ENCODE measurements around the gene LYSMD1.
A peak's percentile ranks its signal among the peaks of the same experiment; 100 is the strongest.

LYSMD1 gene

DNA sequence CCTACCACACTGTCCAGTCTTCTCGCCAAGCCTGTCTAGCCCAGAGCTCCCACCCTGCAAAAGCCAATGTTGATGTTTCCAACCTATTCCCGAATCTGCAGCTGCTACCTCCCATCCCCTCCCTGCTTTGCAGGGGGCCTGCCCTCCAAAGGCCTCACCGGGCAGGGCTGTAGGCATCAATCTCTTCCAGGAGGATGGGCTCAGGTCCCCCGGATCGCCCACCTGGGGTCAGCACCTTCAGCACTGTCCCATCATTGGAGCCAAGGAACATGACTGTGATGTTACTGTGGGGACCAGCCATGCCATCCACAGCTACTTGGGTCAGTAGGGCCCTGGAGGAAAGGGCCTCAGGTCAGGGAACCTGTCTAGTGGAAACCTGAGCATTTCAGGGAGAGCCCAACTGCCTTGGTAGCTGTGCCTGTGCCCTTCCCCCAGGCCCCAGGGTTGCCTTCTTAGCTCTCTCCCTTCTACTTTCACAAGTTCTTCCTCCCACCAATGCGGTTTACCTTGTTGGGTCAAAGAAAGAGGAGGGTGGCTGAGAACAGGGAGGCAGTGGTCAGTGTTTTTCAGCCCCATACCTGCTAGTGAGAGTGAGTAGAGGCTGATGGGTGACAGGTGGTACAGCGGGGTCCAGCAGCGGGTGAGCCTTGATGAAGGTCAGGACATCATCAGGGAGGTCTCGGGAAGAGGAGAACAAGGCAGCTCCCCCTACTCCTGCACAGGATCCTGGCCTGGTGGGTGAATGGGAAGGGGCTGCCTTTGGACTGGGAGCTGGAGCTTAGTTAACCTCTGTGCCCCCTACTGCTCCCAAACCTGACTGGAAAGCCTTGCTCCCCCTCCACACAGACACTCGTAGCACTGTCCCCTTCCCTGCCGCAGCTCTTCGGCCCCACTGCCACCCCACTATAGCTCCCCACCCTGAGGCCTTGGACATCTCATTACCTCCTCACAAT, 30.0 kb downstream of the LYSMD1 start:
- no peak for DNase-seq

DNA sequence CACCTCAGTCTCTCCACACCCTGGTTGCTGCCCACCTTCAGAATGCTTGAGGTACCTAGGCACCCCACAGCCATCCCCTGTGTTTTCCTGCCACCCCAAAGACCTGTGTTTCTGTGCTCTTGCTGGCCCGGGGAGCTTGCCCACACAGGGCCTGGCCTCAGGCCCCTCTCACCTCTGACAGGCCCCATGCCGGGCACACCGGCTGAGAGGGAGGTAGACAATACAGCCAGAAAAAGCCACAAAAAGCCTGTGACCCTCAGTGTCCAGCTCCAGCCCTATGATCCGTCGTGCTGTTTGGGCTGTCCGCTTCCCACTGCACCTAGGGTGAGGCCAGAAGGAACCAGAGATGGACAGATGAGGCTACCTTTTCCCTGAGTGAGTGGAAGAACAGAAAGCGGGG, 30.7 kb downstream of the LYSMD1 start:
- DNase-seq = no peak

DNA sequence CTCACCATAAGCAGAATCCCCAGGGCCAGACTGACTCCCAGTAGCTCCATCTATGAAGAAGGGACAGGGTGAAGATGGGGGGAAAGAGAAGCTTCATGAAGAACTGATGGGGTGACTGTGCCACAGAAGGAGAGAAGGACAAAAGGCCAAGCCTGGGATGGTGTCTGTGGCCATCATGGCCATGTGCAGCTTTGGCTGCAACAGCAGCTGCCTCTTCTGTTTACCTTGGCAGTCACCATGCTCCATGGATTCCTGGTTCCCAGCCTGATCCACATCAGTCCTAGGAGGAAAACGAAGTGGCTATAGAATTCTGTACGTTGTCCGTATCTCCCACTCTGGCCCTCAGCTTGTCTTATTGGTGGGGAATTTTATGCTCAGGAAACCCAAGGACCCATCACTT, 31.3 kb downstream of the LYSMD1 start:
- no peak for DNase-seq

DNA sequence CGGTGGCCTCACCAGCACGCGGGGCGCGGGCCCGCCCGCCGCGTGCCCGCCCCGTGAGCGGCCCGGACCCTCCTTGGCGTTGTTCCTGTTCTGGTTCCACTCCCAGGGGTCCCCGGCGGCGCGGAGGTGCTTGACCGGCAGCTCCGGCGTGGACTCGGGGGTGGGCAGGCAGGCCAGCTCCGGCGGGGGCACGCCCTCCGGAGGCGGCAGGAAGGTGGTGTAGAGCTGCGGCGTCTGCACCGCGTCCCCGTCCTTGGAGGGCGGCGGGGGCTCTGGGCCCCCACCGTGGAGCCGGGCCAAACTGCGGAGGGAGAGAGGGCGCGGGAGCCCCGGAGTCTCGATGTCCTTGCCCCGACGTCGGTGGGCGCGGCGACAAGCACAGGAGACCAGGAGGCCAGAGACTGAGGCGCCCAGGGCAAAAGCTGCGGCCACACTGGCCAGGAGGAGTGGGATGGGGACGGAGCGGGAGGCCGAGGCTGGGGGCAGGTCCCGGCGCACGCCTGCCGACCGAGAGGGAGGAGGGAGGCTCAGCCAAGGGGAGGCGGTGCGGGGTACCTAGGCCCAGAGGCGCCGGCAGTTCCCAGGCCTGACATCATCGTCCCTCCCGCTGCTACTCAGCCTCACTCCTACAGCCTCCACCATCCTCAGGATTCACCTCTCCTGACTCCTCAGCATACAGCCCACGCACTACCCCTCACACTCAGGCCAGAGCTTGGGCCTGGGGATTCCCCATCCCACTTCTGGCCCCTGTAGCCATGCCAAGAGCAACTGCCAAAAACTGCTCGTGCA, 32.5 kb downstream of the LYSMD1 start:
- no peak for DNase-seq

DNA sequence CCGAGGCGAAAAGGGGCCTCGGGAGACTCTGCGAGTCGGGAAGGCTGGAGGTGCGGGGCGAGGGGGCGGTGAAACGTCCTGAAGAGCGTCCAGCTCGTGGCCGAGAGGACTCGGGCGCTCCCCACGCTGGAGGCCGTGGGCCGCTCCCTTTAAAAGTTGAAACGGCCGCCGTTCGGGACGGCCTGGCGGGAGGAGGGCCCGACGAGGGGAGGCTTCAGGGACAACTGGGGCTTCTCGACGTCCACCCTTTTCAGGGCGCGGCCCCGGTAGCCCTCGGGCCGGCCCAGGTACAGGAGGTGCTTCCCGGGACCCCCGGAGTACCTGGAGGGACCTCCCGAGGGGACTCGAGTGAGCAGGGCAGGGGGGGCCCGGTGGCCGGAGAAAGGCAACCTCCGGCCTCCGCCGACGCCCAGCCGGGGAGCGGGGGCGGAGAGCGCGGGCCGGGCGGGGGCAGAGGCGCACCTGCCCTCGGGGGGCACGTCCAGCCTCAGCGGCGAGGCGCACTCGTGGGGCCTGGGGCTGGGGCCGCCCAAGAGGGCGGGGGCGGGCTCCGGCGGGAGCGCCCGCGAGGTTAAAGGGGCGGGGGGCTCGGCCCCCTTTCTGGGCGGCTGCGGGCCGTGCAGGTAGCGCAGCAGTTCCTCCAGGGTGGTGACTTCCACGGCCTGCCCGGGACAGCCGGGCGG, 33.2 kb downstream of the LYSMD1 start:
- DNase-seq = no peak

DNA sequence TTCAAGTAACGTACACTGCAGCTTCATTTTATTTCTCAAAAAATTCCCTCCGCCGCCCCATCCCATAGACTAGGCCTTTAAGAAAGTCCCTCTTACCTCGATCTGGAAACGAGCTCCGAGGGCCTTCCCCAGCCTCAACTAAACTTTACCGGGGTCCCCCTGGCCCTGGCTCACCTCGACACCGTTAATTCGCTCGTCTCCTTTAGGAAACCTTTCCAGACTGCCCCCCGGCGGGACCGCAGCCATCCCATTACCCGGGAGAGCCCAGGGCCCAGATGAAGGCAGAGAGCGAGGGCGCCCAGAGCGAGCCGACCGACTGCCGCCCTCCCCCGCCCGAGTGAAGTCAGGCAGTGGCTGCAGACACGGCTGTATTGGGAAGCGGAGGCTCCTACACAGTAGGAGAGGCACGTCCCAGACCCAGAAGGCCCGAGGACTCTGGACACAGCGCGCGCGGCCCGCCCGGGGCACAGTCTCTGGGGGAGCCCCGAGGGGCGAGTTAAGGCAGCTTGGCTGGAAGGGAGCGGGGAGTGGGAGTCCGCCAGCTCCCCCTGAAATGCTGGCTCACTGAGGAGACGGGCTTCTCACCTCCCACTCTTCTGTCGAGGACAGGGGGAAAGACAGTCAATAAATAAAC, 33.9 kb downstream of the LYSMD1 start:
- no peak for DNase-seq

DNA sequence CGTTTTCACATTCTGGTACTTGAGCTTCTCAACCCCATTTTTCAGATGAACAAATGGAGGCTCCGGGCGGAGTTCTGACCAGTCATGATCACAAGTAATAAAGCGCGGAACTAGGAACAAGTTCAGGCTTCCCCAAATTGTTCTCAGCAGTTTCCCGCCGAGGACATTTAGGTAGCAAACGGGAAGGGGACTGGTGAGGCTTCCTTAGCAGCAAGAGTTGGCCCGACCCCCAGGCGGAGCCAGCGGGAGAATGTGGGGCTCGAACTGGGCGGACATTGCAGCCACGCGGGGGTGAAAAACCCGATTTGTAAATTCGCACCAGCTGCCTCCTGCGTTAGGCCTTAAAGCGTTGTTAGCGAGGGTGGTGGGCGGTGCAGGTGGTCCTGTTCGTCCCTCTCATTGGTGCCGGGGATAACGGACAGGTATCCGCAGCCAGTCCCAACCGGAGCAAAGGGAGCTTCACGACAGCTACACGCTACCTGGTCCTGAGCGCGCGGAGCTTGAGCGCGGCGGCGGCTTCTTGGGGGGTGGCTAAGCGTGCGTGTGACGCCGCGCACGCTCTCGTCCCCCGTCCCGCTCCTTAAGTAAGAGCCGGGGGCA, 34.6 kb downstream of the LYSMD1 start:
- DNase-seq = peak; percentile 57

DNA sequence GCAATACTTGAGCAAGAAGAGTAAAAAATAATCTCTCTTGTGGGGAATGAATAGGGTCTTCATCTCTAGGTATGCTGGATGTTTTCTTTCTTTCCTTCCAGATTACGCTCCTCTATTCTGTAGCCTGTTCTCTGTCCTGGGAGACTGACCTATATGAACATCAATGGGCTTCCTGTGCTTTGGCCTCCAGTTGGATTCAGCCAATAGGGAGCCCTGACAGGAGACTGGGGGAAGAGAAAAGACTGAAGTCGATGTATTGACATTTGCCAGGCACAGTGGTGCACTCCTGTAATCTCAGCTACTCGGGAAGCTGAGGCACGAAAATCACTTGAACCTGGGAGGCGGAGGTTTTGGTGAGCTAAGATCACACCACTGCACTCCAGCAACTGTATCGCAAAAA, 36.9 kb downstream of the LYSMD1 start:
- DNase-seq = no peak

DNA sequence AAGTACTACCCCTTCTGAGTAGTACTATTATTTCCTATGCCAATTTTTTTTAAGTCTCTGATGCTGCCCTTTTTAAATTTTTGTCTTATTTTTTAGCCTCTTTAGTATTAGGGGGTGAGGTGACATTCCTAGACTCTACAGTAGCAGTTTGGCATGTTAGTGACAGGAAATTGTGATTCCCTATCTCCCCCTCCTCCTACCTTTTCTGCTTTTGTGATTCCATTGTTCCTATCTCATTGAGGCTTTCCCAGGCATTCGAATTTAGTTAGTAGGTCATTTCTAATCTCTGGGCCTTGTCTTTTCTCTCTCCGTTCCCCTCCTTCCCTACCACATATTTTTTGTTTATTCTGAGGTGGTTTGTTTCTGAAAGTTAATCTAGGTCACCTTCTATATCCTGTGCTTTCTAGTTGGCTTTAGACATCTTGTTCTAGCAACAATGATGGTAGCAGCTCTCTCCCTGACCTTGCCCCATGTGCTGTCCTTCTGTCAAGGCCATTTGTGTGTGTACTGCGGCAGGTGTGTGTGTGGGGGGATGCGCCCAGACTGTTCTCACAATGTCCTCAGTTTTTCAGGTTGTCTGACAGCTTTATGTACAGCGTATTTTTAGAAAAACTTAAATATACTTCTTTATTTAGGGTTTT, 40.8 kb downstream of the LYSMD1 start:
- DNase-seq = no peak

DNA sequence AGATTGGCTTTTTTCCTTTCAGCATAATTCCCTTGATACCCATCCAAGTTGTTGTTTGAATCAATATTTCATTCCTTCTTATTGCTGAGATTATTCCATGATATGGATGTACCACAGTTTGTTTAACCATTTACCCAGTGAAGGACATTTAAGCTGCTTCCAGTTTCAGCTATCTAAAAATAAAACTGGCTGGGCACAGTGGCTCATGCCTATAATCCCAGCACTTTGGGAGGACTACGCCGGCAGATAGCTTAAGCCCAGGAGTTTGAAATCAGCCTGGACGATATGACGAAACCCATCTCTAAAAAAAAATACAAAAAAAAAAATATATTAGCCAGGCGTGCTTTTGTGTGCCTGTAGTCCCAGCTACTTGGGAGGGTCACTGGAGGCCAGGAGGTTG, 51.8 kb downstream of the LYSMD1 start:
- no peak for DNase-seq

All from activated effector memory CD4-positive, alpha-beta T cell treated with Interleukin-2 at 50 U/mL for 16 hours (primary cell).